ENCODE results near the gene GNAQ.
"Not testable (repeated sequence)": the region's sequence is repeated elsewhere in the genome, so short reads cannot be mapped to it uniquely, and the experiment has no call there.

GNAQ gene

GRCh38 chr9:77763566-77763965 lies 268.0 kb downstream of the GNAQ start:
- no peak for DNase-seq

- DNase-seq = not testable (repeated sequence)
Observed at GRCh38 chr9:77760919-77761318, 270.7 kb downstream of the GNAQ start.

GRCh38 chr9:77759391-77759790 lies 272.2 kb downstream of the GNAQ start:
- no peak for DNase-seq

GRCh38 chr9:77756449-77756848 lies 275.2 kb downstream of the GNAQ start:
- no peak for DNase-seq

GRCh38 chr9:77753180-77753579 lies 278.4 kb downstream of the GNAQ start:
- no peak for DNase-seq

- DNase-seq = no peak
Observed at GRCh38 chr9:77752554-77752953, 279.1 kb downstream of the GNAQ start.

- no peak for DNase-seq
Observed at GRCh38 chr9:77751341-77752091, 280.1 kb downstream of the GNAQ start.

GRCh38 chr9:77750981-77751340 lies 280.6 kb downstream of the GNAQ start:
- no peak for DNase-seq

GRCh38 chr9:77750284-77750683 lies 281.3 kb downstream of the GNAQ start:
- no peak for DNase-seq

GRCh38 chr9:77748214-77748772 lies 283.3 kb downstream of the GNAQ start:
- DNase-seq = no peak

GRCh38 chr9:77747163-77747562 lies 284.4 kb downstream of the GNAQ start:
- no peak for DNase-seq

GRCh38 chr9:77744841-77745430 lies 286.7 kb downstream of the GNAQ start:
- DNase-seq = no peak

- DNase-seq = no peak
Observed at GRCh38 chr9:77743386-77743785, 288.2 kb downstream of the GNAQ start.

GRCh38 chr9:77738932-77739331 lies 292.7 kb downstream of the GNAQ start:
- DNase-seq = no peak

- DNase-seq = no peak
Observed at GRCh38 chr9:77735494-77735893, 296.1 kb downstream of the GNAQ start.

- DNase-seq = no peak
Observed at GRCh38 chr9:77731930-77732329, 299.7 kb downstream of the GNAQ start.

- no peak for DNase-seq
Observed at GRCh38 chr9:77731008-77731698, 300.5 kb downstream of the GNAQ start.

GRCh38 chr9:77729177-77729576 lies 302.4 kb downstream of the GNAQ start:
- DNase-seq = no peak

- no peak for DNase-seq
Observed at GRCh38 chr9:77726814-77727213, 304.8 kb downstream of the GNAQ start.

- DNase-seq = no peak
Observed at GRCh38 chr9:77726289-77726688, 305.3 kb downstream of the GNAQ start.

- DNase-seq = no peak
Observed at GRCh38 chr9:77725820-77726219, 305.8 kb downstream of the GNAQ start.

GRCh38 chr9:77725046-77725694 lies 306.4 kb downstream of the GNAQ start:
- DNase-seq = no peak

GRCh38 chr9:77721156-77721555 lies 310.5 kb downstream of the GNAQ start:
- DNase-seq = not testable (repeated sequence)
